Lower leg skin (tissue), 3 donors: ENCODE data around the gene KIAA2012.

Source experiments
- CTCF ChIP-seq, 3 donors: fragments of 450-650 bp; IDR thresholded peaks; one replicate each; pipeline ENCODE4 v1.5.1; 2016; ENCODE audit warnings: antibody characterized with exemption in 3 of 3, mild to moderate bottlenecking in 3 of 3, moderate library complexity in 2 of 3
- POLR2A ChIP-seq, 2 donors: fragments of 450-650 bp; IDR thresholded peaks; one replicate each; pipeline ENCODE4 v1.6.1; 2016 to 2017; ENCODE audit warnings: antibody characterized with exemption in 2 of 2, mild to moderate bottlenecking in 1 of 2, moderate library complexity in 1 of 2

- no peak for TF ChIP-seq CTCF (IDR thresholded peaks at IDR 0.05)
- no peak for TF ChIP-seq POLR2A (IDR thresholded peaks at IDR 0.05)
Observed at GRCh38 chr2:202194418-202194817, 121.4 kb downstream of the KIAA2012 start.
